Measurements from ENCODE around the gene CAP2. TPM values are rescaled to one million over a fixed set of nuclear protein-coding genes. Genes with fewer than 3 reads are reported as not detected.
"Not testable (repeated sequence)": the region's sequence is repeated elsewhere in the genome, so short reads cannot be mapped to it uniquely, and the experiment has no call there.

The CAP2 gene
- total RNA-seq, 1 donor from 2014 or later: 32.0 TPM

GRCh38 chr6:17503051-17503450 is 109.7 kb downstream of the CAP2 start:
- DNase-seq (ENCODE audit: low spot score): no peak

- no peak for DNase-seq (ENCODE audit: low spot score)
Measured at GRCh38 chr6:17504005-17504404, 110.6 kb downstream of the CAP2 start.

- no peak for DNase-seq (ENCODE audit: low spot score)
Measured at GRCh38 chr6:17505062-17505476, 111.7 kb downstream of the CAP2 start.

- DNase-seq (ENCODE audit: low spot score): no peak
Measured at GRCh38 chr6:17505767-17506280, 112.4 kb downstream of the CAP2 start.

GRCh38 chr6:17506531-17506930 is 113.1 kb downstream of the CAP2 start:
- no peak for DNase-seq (ENCODE audit: low spot score)

GRCh38 chr6:17506962-17507361 is 113.6 kb downstream of the CAP2 start:
- no peak for DNase-seq (ENCODE audit: low spot score)

GRCh38 chr6:17511084-17511483 is 117.7 kb downstream of the CAP2 start:
- no peak for DNase-seq (ENCODE audit: low spot score)

- DNase-seq (ENCODE audit: low spot score): no peak
Measured at GRCh38 chr6:17511580-17511979, 118.2 kb downstream of the CAP2 start.

GRCh38 chr6:17519120-17519519 is 125.7 kb downstream of the CAP2 start:
- DNase-seq (ENCODE audit: low spot score): peak; percentile 19

GRCh38 chr6:17525637-17526036 is 132.2 kb downstream of the CAP2 start:
- no peak for DNase-seq (ENCODE audit: low spot score)

GRCh38 chr6:17527076-17527475 is 133.7 kb downstream of the CAP2 start:
- DNase-seq (ENCODE audit: low spot score): no peak

GRCh38 chr6:17530321-17530835 is 137.0 kb downstream of the CAP2 start:
- DNase-seq (ENCODE audit: low spot score): no peak

- DNase-seq (ENCODE audit: low spot score): peak; percentile 54
Measured at GRCh38 chr6:17536586-17536985, 143.2 kb downstream of the CAP2 start.

- DNase-seq (ENCODE audit: low spot score): no peak
Measured at GRCh38 chr6:17542243-17542642, 148.8 kb downstream of the CAP2 start.

GRCh38 chr6:17545681-17546080 is 152.3 kb downstream of the CAP2 start:
- DNase-seq (ENCODE audit: low spot score): not testable (repeated sequence)

GRCh38 chr6:17551383-17551958 is 158.1 kb downstream of the CAP2 start:
- no peak for DNase-seq (ENCODE audit: low spot score)

- DNase-seq (ENCODE audit: low spot score): no peak
Measured at GRCh38 chr6:17552861-17553260, 159.5 kb downstream of the CAP2 start.

- DNase-seq (ENCODE audit: low spot score): no peak
Measured at GRCh38 chr6:17556014-17556413, 162.6 kb downstream of the CAP2 start.

GRCh38 chr6:17562636-17563035 is 169.2 kb downstream of the CAP2 start:
- DNase-seq (ENCODE audit: low spot score): no peak

GRCh38 chr6:17565399-17565798 is 172.0 kb downstream of the CAP2 start:
- no peak for DNase-seq (ENCODE audit: low spot score)

- no peak for DNase-seq (ENCODE audit: low spot score)
Measured at GRCh38 chr6:17574866-17575560, 181.6 kb downstream of the CAP2 start.

- no peak for DNase-seq (ENCODE audit: low spot score)
Measured at GRCh38 chr6:17577059-17577458, 183.7 kb downstream of the CAP2 start.

GRCh38 chr6:17580518-17581048 is 187.2 kb downstream of the CAP2 start:
- peak; percentile 21 for DNase-seq (ENCODE audit: low spot score)
